Measurements from ENCODE around the gene GNGT2. TPM values are rescaled to one million over a fixed set of nuclear protein-coding genes. Genes with fewer than 3 reads are reported as not detected.

GNGT2 gene
- total RNA-seq, 1 donor from 2014 or later = not detected

DNA sequence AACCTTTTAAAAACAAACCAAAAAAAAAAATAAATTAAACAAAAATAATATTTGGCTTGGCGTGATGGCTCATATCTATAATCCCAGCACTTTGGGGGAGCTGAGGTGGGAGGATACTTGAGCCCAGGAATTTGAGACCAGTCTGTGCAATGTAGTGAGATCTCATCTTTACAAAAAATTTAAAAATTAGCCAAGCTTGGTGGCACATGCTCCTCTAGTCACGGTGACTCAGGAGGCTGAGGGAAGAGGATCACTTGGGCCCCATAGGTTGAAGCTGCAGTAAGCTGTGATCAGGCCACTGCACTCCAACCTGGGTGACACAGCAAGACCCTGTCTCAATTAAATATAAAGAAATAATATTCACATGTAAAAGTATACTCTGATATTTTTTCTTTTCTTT, 12.2 kb downstream of the GNGT2 start:
- no peak for DNase-seq (ENCODE audit: extremely low spot score, unreplicated experiment)
- Mint-ChIP-seq H3K4me1 (ENCODE audit: unreplicated experiment) (peaks cover 5% of the 10 kb centered on the region), H3K4me3 (ENCODE audit: unreplicated experiment) (no peak overlapping the region), H3K27me3 (ENCODE audit: unreplicated experiment) (peaks cover 15% of the 10 kb centered on the region), H3K9me3 (ENCODE audit: unreplicated experiment) (no peaks in the 10 kb centered on the region), H3K27ac (ENCODE audit: unreplicated experiment) (no peak overlapping the region), H3K36me3 (ENCODE audit: unreplicated experiment) (no peaks in the 10 kb centered on the region)
- TF ChIP-seq CTCF (IDR thresholded peaks at IDR 0.05) = no peak

DNA sequence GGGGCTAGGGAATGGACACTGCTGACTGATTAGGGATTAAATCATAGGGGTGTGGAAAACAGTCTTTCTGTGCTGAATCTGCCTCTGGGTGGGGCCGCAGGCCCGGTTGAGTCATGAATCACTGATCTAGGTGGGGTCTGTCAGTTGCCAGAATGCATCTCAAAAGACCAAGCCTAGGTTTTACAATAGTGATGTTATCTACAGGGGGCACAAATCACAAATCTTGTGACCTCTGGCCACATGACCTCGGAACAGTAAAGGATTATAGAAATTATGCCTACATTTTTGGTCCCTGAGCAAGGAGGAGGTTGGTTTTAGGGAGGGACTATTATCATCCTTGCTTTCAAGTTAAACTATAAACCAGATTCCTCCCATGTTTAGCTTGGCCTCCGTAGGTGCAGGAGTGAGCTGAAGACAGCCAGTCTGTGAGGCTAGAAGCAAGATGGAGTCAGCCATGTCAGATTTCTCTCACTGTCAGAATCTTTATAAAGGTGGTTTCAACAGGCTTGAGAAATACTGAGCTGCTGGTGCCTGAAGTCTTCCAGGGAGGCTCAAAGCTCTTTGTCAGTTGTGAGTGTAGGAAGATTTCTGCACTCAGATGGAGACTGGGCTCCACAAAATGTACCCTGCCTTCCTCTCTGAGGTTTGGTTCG, 12.9 kb downstream of the GNGT2 start:
- TF ChIP-seq CTCF (IDR thresholded peaks at IDR 0.05) = no peak
- H3K4me1 Mint-ChIP-seq (ENCODE audit: unreplicated experiment) = peaks cover 5% of the 10 kb centered on the region
- H3K27ac Mint-ChIP-seq (ENCODE audit: unreplicated experiment) = no peak overlapping the region
- H3K36me3 Mint-ChIP-seq (ENCODE audit: unreplicated experiment) = no peaks in the 10 kb centered on the region
- DNase-seq (ENCODE audit: extremely low spot score, unreplicated experiment) = no peak
- H3K4me3 Mint-ChIP-seq (ENCODE audit: unreplicated experiment) = no peak overlapping the region
- H3K27me3 Mint-ChIP-seq (ENCODE audit: unreplicated experiment) = peaks cover 7% of the 10 kb centered on the region
- no peaks in the 10 kb centered on the region for H3K9me3 Mint-ChIP-seq (ENCODE audit: unreplicated experiment)

DNA sequence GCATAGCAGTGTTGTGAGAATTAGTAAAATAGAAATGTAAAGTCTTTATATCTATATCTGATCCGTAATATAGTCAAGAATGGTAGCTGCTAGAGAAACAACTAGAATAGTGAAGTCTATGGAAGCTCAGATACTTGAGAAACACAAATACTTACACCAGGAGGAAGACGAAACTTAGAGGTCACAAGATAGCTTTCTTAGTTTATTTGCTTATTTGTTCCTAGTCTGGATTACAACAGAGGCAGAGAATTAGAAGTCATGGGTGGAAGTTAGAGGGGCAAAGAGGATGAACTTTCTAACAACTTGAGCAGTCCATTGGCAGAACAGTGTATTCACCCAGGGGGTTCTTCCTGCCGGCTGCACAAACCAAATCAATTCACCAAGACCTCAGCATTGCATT, 13.9 kb downstream of the GNGT2 start:
- no peak for TF ChIP-seq CTCF (IDR thresholded peaks at IDR 0.05)
- H3K4me3 Mint-ChIP-seq (ENCODE audit: unreplicated experiment) = no peak overlapping the region
- H3K27ac Mint-ChIP-seq (ENCODE audit: unreplicated experiment) = no peak overlapping the region
- no peaks in the 10 kb centered on the region for H3K9me3 Mint-ChIP-seq (ENCODE audit: unreplicated experiment)
- peaks cover 5% of the 10 kb centered on the region for H3K4me1 Mint-ChIP-seq (ENCODE audit: unreplicated experiment)
- DNase-seq (ENCODE audit: extremely low spot score, unreplicated experiment) = no peak
- H3K36me3 Mint-ChIP-seq (ENCODE audit: unreplicated experiment) = no peaks in the 10 kb centered on the region
- no peaks in the 10 kb centered on the region for H3K27me3 Mint-ChIP-seq (ENCODE audit: unreplicated experiment)

DNA sequence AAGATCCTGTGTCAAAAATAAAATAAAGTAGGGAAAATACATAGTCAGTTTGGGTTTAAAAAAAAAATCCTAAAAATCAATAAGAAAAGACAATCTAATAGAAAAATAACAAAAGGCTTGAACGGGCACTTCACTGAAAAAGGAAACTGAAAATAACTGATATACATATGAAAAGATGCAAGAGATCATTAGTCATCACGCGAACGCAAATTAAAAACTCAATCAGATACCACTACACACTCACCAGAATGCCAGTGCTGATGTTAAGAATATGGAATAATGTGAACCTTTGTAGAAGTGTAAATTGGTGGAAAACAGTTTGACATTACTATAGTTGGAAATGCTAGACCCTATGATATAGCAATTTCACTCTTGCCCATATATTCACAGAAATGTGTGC, 14.6 kb downstream of the GNGT2 start:
- Mint-ChIP-seq H3K27ac (ENCODE audit: unreplicated experiment) (no peak overlapping the region), H3K36me3 (ENCODE audit: unreplicated experiment) (no peaks in the 10 kb centered on the region), H3K27me3 (ENCODE audit: unreplicated experiment) (no peaks in the 10 kb centered on the region), H3K9me3 (ENCODE audit: unreplicated experiment) (no peaks in the 10 kb centered on the region), H3K4me1 (ENCODE audit: unreplicated experiment) (peaks cover 7% of the 10 kb centered on the region), H3K4me3 (ENCODE audit: unreplicated experiment) (no peak overlapping the region)
- no peak for TF ChIP-seq CTCF (IDR thresholded peaks at IDR 0.05)
- no peak for DNase-seq (ENCODE audit: extremely low spot score, unreplicated experiment)

DNA sequence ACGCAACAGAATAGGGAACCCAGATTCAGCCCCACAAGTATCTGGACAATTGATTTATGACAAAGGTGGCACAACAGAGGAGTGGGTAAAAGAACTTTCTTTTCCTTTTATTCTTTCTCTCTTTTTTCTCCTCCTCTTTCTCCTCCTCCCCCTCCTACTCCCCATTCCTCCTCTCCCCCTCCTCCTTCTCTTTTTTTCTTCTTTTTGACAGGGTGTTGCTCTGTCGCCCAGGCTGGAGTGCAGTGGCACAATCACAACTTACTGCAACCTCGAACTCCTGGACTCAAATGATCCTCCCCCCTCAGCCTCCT, 16.1 kb downstream of the GNGT2 start:
- no peak for DNase-seq (ENCODE audit: extremely low spot score, unreplicated experiment)
- H3K36me3 Mint-ChIP-seq (ENCODE audit: unreplicated experiment) = no peaks in the 10 kb centered on the region
- peak overlapping the region; percentile 99 for H3K27ac Mint-ChIP-seq (ENCODE audit: unreplicated experiment)
- H3K4me1 Mint-ChIP-seq (ENCODE audit: unreplicated experiment) = peaks cover 7% of the 10 kb centered on the region
- no peaks in the 10 kb centered on the region for H3K9me3 Mint-ChIP-seq (ENCODE audit: unreplicated experiment)
- peak overlapping the region; percentile 93 for H3K4me3 Mint-ChIP-seq (ENCODE audit: unreplicated experiment)
- no peak for TF ChIP-seq CTCF (IDR thresholded peaks at IDR 0.05)
- H3K27me3 Mint-ChIP-seq (ENCODE audit: unreplicated experiment) = no peaks in the 10 kb centered on the region

Measured in osteocyte (in vitro differentiated cells).